ENCODE results near the gene CAMTA2.
A peak's percentile ranks its signal among the peaks of the same experiment; 100 is the strongest.

- no peak for TF ChIP-seq CTCF (IDR thresholded peaks at IDR 0.05; ENCODE audit: low read depth, low read length, missing input control)
- no peak for TF ChIP-seq REST (IDR thresholded peaks at IDR 0.05)
- no peak for TF ChIP-seq EGR1 (IDR thresholded peaks at IDR 0.05; ENCODE audit: low read depth in 2 of 2)
- TF ChIP-seq ZBTB33 (IDR thresholded peaks at IDR 0.05): no peak
- TF ChIP-seq ATF3 (IDR thresholded peaks at IDR 0.05): no peak
- TF ChIP-seq JUND (IDR thresholded peaks at IDR 0.05): no peak
- peak; percentile 29 for TF ChIP-seq NR2F2 (IDR thresholded peaks at IDR 0.05)
- TF ChIP-seq MAX (IDR thresholded peaks at IDR 0.05): no peak
- TF ChIP-seq RXRA (IDR thresholded peaks at IDR 0.05): peak in 1 of 2 donors; percentile 32
- no peak for TF ChIP-seq TAF1 (conservative IDR thresholded peaks at IDR 0.05)
- no peak for TF ChIP-seq YY1 (IDR thresholded peaks at IDR 0.05)
- TF ChIP-seq HNF4A (conservative IDR thresholded peaks at IDR 0.05): no peak
- TF ChIP-seq RAD21 (IDR thresholded peaks at IDR 0.05): no peak
- no peak for TF ChIP-seq GABPA (IDR thresholded peaks at IDR 0.05 in 1 of 2, conservative IDR thresholded peaks at IDR 0.05 in 1 of 2)
These were observed 48.6 kb downstream of the CAMTA2 start for GRCh38 chr17:4938688-4939545.

Data from liver (tissue), 3 donors.